GM12864 (cell line): ENCODE data around the gene PCDHGA3.
A peak's percentile ranks its signal among the peaks of the same experiment; 100 is the strongest.

Source experiments
- DNase-seq: peaks from one replicate; pipeline ENCODE4 v3.0.0-alpha.2; 2011; ENCODE audit warnings: low read depth
- H3K4me3 ChIP-seq: 2 replicates; pipeline ENCODE4 v1.5.1; 2011; ENCODE audit warnings: mild to moderate bottlenecking, low read depth, low read length, control low read depth
- CTCF ChIP-seq: IDR thresholded peaks from 2 replicates; pipeline ENCODE4 v1.5.1; 2011; ENCODE audit warnings: low read depth, mild to moderate bottlenecking, moderate library complexity, low read length, control low read depth, inconsistent platforms; ENCODE audit errors: missing control alignments

The PCDHGA3 gene

GRCh38 chr5:141351591-141351990, 8.0 kb downstream of the PCDHGA3 start:
- no peak for DNase-seq
- H3K4me3 ChIP-seq, result no peak overlapping the region
- TF ChIP-seq CTCF, result no peak

- TF ChIP-seq CTCF, result peak; percentile 37
- no peak for DNase-seq
- no peak within 1 kb of the TSS for H3K4me3 ChIP-seq
These were observed 11.4 kb downstream of the PCDHGA3 start, which contains the start of gene PCDHGA4 for GRCh38 chr5:141354900-141355469. PCDHGA4 (plus strand) TSS chr5:141355021; CDS start chr5:141355108, 87 bp downstream.

GRCh38 chr5:141355641-141356040, 12.0 kb downstream of the PCDHGA3 start:
- TF ChIP-seq CTCF, result no peak
- no peak for DNase-seq
- H3K4me3 ChIP-seq, result no peak overlapping the region

- H3K4me3 ChIP-seq, result no peak overlapping the region
- DNase-seq, result no peak
- TF ChIP-seq CTCF, result no peak
These were observed 12.5 kb downstream of the PCDHGA3 start for GRCh38 chr5:141356133-141356532.

GRCh38 chr5:141356950-141357349, 13.3 kb downstream of the PCDHGA3 start:
- TF ChIP-seq CTCF, result no peak
- no peak for DNase-seq
- H3K4me3 ChIP-seq, result no peak overlapping the region

- DNase-seq, result peak; percentile 49
- peak within 1 kb of the TSS; percentile 54 for H3K4me3 ChIP-seq
- TF ChIP-seq CTCF, result peak; percentile 66
These were observed 16.3 kb downstream of the PCDHGA3 start, which contains the start of gene PCDHGB2 for GRCh38 chr5:141359790-141360426. PCDHGB2 (plus strand) TSS chr5:141359994; CDS start chr5:141360136, 142 bp downstream.
